Endometrial microvascular endothelial cells (primary cell): Measurements from ENCODE around the gene ADAM15. TPM values are rescaled to one million over a fixed set of nuclear protein-coding genes. Genes with fewer than 3 reads are reported as not detected.

Experiments
- in situ Hi-C: cut with HindIII; loops from 2 replicates; pipeline ENCODE4 v1.10.0; 2017; ENCODE audit warnings: low sequenced_read_pairs, low pct_unique_long_range_greater_than_20kb; ENCODE audit errors: inconsistent ontology term
- total RNA-seq: library from RNA; depleted of rRNA; stranded (reverse); fragments of >200 nt; gene quantifications from one replicate; pipeline ENCODE4 v1.2.3, GENCODE V29; 2015; ENCODE audit errors: inconsistent ontology term

The ADAM15 gene
- total RNA-seq, 1 donor from 2014 or later = 337 TPM

GRCh38 chr1:155062702-155063411 lies 11.7 kb downstream of the ADAM15 start:
- in situ Hi-C loops = loop anchor here (10.0 kb wide), 1 partner anchor 48 kb away; no protein-coding TSS in a partner anchor

GRCh38 chr1:155063550-155064110 lies 12.5 kb downstream of the ADAM15 start, which contains the start of gene EFNA4:
Gene EFNA4, plus strand, starts transcription at chr1:155063740. Its CDS starts 84 bp downstream, at chr1:155063824.
- in situ Hi-C loops = loop anchor here (10.0 kb wide), 1 partner anchor 49 kb away; no protein-coding TSS in a partner anchor

GRCh38 chr1:155064111-155064831 lies 13.2 kb downstream of the ADAM15 start:
- in situ Hi-C loops = loop anchor here (10.0 kb wide), 1 partner anchor 49 kb away; no protein-coding TSS in a partner anchor

- in situ Hi-C loops = loop anchor here (10.0 kb wide), 1 partner anchor 50 kb away; no protein-coding TSS in a partner anchor
Measured at GRCh38 chr1:155064832-155065429, 13.8 kb downstream of the ADAM15 start.

GRCh38 chr1:155066777-155067176 lies 15.7 kb downstream of the ADAM15 start:
- in situ Hi-C loops = loop anchor here (10.0 kb wide), 1 partner anchor 52 kb away; no protein-coding TSS in a partner anchor

- in situ Hi-C loops = loop anchor here (10.0 kb wide), 1 partner anchor 54 kb away; no protein-coding TSS in a partner anchor
Measured at GRCh38 chr1:155068599-155068998, 17.5 kb downstream of the ADAM15 start.

GRCh38 chr1:155069551-155070157 lies 18.5 kb downstream of the ADAM15 start:
- in situ Hi-C loops = loop anchor here (10.0 kb wide), 1 partner anchor 55 kb away; no protein-coding TSS in a partner anchor

GRCh38 chr1:155070158-155070621 lies 19.1 kb downstream of the ADAM15 start:
- in situ Hi-C loops = no loop called here

- in situ Hi-C loops = no loop called here
Measured at GRCh38 chr1:155070721-155071569, 19.8 kb downstream of the ADAM15 start.

GRCh38 chr1:155071701-155072100 lies 20.6 kb downstream of the ADAM15 start:
- in situ Hi-C loops = no loop called here

GRCh38 chr1:155072531-155073289 lies 21.6 kb downstream of the ADAM15 start:
- in situ Hi-C loops = no loop called here

- in situ Hi-C loops = no loop called here
Measured at GRCh38 chr1:155073377-155074242, 22.5 kb downstream of the ADAM15 start.

- in situ Hi-C loops = no loop called here
Measured at GRCh38 chr1:155075535-155075934, 24.4 kb downstream of the ADAM15 start.

- in situ Hi-C loops = no loop called here
Measured at GRCh38 chr1:155076371-155076770, 25.3 kb downstream of the ADAM15 start.

GRCh38 chr1:155077346-155077745 lies 26.2 kb downstream of the ADAM15 start:
- in situ Hi-C loops = no loop called here

- in situ Hi-C loops = no loop called here
Measured at GRCh38 chr1:155077758-155078445, 26.8 kb downstream of the ADAM15 start.
